Adipocyte (in vitro differentiated cells): ENCODE data around the gene JHY.
"Not testable (repeated sequence)": the region's sequence is repeated elsewhere in the genome, so short reads cannot be mapped to it uniquely, and the experiment has no call there.

Source experiments
- DNase-seq: peaks from one replicate; pipeline ENCODE4 v3.0.0-alpha.2; 2015; ENCODE audit warnings: low read depth
- H3K27me3 ChIP-seq: replicated peaks from 2 replicates; pipeline ENCODE4 v1.7.0; 2013; ENCODE audit warnings: mild to moderate bottlenecking, low read length, moderate library complexity; ENCODE audit not compliant: control insufficient read depth, insufficient read depth
- H3K36me3 ChIP-seq: 2 replicates; pipeline ENCODE4 v1.7.0; 2013; ENCODE audit warnings: low read length, mild to moderate bottlenecking, moderate library complexity; ENCODE audit not compliant: control insufficient read depth, insufficient read depth, severe bottlenecking
- H3K4me1 ChIP-seq: 2 replicates; pipeline ENCODE4 v1.7.0; 2013; ENCODE audit warnings: mild to moderate bottlenecking, low read length, moderate library complexity; ENCODE audit not compliant: control insufficient read depth, insufficient read depth
- H3K4me3 ChIP-seq: 2 replicates; pipeline ENCODE4 v1.7.0; 2013; ENCODE audit warnings: mild to moderate bottlenecking, low read length, moderate library complexity
- H3K9ac ChIP-seq: 2 replicates; pipeline ENCODE4 v1.7.0; 2013; ENCODE audit warnings: mild to moderate bottlenecking, low read length, moderate library complexity
- H3K9me3 ChIP-seq: 2 replicates; pipeline ENCODE4 v1.7.0; 2013; ENCODE audit warnings: mild to moderate bottlenecking, low read length, moderate library complexity; ENCODE audit not compliant: control insufficient read depth

Gene JHY

DNA sequence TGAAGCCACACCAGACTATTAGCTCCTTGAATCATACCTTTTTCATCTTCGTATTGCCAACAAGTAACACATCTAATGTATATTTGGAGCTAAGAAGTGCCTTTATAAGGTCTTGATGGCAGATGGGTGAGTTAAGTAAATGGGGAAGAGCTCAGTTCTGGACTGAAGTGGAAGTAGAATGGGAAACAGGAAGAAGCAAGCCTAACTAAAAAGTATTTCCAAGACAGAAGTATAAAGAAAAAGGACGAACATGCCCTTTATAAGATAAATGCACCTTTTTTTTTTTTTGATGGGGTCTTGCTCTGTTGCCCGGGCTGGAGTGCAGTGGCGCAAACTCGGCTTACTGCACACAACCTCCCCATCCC, 29.8 kb upstream of the JHY start:
- Histone ChIP-seq H3K4me3 (no peak overlapping the region), H3K9me3 (no peaks in the 10 kb centered on the region), H3K36me3 (no peaks in the 10 kb centered on the region)

DNA sequence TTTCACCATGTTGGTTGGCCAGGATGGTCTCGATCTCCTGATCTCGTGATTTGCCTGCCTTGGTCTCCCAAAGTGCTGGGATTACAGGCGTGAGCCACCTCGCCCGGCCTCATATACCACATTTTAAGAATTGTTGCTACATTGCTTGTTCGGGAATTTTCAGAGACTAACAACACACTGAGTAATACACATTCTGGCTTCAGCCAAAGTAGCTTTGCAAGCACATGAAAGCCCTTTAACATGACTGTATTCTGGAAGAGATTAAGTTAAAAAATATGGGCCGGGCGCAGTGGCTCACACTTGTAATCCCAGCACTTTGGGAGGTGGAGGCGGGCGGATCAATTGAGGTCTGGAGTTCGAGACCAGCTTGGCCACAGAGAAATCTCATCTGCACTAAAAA, 29.3 kb upstream of the JHY start:
- Histone ChIP-seq H3K4me3 (no peak overlapping the region), H3K36me3 (no peaks in the 10 kb centered on the region), H3K9me3 (no peaks in the 10 kb centered on the region), H3K9ac (no peak overlapping the region), H3K4me1 (peaks cover 22% of the 10 kb centered on the region), H3K27me3 (no peaks in the 10 kb centered on the region)
- DNase-seq: no peak

More for the DNA sequence above, 29.8 kb upstream of the JHY start:
- no peak for DNase-seq
- Histone ChIP-seq H3K9ac (no peak overlapping the region), H3K4me1 (peaks cover 27% of the 10 kb centered on the region), H3K27me3 (no peaks in the 10 kb centered on the region)

DNA sequence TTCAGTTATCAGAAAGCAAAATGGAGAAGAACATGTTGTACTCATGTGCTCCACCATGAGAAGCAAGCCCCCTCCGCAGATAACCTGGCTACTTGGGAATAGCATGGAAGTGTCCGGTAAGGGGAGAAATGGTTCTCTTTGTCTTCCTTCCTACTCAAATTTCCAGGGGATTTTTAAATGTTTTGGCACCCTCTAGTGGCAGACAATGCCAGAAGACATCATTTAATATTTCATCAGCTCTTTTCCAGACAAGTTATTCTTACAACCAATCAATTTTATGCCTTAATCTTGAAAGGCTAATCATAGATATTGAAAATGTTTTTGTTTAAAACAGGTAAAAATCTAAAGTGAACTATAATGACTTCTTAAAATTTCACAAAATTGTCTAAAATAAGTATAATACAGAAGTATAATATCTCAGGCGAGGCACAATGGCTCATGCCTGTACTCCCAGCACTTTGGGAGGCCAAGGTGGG, 28.6 kb upstream of the JHY start:
- peak; percentile 93 for DNase-seq
- Histone ChIP-seq H3K9me3 (no peaks in the 10 kb centered on the region), H3K27me3 (no peaks in the 10 kb centered on the region), H3K4me1 (peaks cover 15% of the 10 kb centered on the region), H3K9ac (no peak overlapping the region), H3K36me3 (no peaks in the 10 kb centered on the region), H3K4me3 (no peak overlapping the region)

DNA sequence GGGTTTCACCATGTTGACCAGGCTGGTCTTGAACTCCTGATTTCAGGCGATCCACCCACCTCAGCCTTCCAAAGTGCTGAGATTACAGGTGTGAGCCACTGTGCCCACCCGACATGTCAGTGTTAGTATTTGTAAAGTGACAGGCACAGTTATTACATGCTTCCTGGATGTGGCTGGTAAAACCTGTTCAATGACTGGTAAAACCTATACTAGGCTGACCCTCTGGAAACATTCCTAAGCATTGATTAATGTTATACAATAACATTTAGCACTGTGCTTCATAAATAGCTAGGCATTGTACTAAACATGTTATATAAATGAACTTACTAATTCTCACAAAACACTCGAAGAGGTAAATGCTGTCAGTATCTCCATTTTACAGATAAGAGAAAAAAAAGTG, 20.9 kb upstream of the JHY start:
- Histone ChIP-seq H3K4me1 (peaks cover 5% of the 10 kb centered on the region), H3K9ac (no peak overlapping the region), H3K9me3 (no peaks in the 10 kb centered on the region), H3K27me3 (no peaks in the 10 kb centered on the region), H3K4me3 (no peak overlapping the region), H3K36me3 (no peaks in the 10 kb centered on the region)
- DNase-seq: no peak

DNA sequence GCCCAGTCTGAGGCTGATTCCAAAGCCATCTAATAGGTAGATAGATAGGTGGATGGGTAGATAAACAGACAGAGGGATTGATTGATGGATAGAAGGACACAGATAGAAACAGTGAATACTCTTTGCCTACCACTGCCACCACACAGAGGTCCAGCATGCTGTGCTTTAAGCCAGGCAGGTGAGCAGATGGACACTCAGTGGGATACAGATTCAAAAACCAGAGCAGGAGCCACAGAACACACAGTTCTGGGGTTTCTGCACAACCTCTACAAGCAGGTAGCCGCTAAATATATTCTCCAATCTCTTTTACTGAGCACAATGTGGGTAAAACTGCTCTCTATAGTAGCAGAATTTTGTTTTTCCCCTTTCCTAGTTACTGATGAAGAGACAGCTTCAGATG, 20.5 kb upstream of the JHY start:
- no peak overlapping the region for H3K4me3 ChIP-seq
- H3K9me3 ChIP-seq: no peaks in the 10 kb centered on the region
- H3K27me3 ChIP-seq: no peaks in the 10 kb centered on the region
- H3K36me3 ChIP-seq: no peaks in the 10 kb centered on the region
- H3K4me1 ChIP-seq: peaks cover 1% of the 10 kb centered on the region
- no peak for DNase-seq
- H3K9ac ChIP-seq: no peak overlapping the region

DNA sequence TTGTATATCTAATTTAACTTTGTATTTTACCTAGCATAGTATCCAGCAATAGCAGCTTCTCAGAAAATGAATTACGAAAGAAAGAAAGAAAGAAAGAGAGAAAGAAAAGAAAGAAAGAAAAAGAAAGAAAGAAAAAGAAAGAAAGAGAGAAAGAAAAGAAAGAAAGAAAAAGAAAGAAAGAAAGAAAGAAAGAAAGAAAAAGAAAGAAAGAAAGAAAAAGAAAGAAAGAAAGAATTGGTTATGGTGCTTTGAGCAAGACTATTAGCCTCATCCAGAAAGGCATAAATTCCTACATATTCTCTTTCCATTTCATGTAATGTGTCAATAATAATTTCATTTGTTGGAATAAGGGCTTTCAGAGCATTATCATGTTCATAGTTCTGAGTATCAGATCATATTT, 19.4 kb upstream of the JHY start:
- H3K4me3 ChIP-seq, H3K9me3 ChIP-seq, H3K4me1 ChIP-seq, H3K27me3 ChIP-seq, H3K36me3 ChIP-seq, H3K9ac ChIP-seq, DNase-seq: not testable (repeated sequence)

DNA sequence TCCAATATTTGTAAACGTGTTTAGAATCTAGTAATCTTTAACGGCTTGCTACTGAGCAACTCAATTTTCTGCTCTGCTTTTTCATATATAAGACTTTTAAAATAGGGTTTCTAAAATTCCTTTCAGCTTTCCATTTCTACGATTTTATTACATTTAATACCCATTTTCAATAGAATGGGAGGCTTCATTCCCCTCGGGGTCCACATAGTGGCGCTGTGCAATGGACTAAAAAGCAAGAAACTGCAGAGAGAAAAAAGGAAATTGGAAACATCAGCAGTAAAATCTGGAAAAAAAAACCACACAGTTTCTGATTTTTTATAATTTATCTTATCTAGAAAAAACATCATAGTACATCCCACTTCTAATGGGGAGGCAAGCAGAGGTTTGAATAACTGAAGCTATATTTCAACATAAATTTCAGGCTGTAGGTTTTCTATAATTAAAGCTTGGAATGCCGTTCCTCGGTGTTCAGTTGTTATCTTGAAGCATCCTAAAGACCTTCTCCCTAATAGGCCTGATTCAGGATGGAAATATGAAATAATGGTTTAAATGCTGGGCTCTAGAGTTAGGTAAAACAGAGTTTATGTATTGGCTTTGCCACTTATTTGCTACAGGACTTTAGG, 18.7 kb upstream of the JHY start:
- H3K9me3 ChIP-seq: no peaks in the 10 kb centered on the region
- no peaks in the 10 kb centered on the region for H3K36me3 ChIP-seq
- H3K9ac ChIP-seq: peak overlapping the region; percentile 6
- peak; percentile 87 for DNase-seq
- no peak overlapping the region for H3K4me3 ChIP-seq
- H3K4me1 ChIP-seq: no peaks in the 10 kb centered on the region
- H3K27me3 ChIP-seq: no peaks in the 10 kb centered on the region

DNA sequence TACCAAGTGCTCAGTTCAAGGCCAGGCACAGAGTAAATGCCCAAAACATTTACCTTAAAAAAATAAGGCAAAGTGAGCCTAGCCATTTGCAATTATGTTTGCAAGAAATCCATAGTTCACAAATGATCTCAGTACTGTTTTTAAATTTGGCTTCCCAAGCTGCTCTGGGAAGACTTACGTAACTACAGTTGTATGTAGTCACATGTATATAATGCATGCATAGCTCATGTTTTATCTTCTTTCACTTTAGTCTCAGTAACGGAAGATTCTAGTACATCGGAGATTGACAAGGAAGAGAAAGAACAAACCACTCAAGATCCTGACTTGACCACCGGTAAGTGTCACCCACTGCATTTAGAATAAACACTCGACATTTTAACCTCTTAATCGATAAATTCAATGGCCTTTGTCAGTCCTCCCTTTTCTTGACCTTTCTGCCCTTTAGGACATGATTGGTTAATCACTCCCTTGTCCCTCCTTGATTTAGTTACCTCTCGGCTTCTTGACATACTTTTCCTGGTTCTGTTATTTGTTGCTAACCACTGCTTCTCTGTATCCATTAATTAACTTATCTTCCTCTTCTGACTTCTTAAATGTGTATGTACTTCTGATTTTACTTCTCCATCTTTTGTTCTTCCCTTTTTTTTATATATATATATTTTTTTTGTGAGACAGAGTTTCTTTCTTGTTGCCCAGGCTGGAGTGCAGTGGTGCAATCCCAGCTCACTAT, 18.0 kb upstream of the JHY start:
- Histone ChIP-seq H3K27me3 (no peaks in the 10 kb centered on the region), H3K9ac (peak overlapping the region; percentile 6), H3K4me3 (no peak overlapping the region), H3K36me3 (no peaks in the 10 kb centered on the region), H3K4me1 (no peaks in the 10 kb centered on the region), H3K9me3 (no peaks in the 10 kb centered on the region)
- no peak for DNase-seq

DNA sequence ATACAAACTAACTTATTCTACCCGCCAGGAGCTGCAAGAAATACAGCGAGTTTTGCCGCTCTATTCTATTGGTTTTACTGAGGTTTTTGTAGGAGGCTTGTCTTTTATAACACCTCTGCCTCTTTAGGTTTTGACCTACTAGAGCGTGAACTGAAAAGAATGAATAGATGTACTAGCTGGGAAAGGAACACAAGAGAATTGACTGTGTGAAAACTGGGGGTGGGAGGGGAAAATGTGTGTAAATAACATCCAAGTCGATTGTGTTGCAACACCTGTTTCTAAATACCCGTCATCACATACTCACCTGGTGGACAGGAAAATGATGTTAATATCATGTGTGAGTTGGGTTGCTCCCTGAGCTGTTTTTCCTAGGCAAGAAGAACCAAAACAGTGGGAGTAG, 12.9 kb upstream of the JHY start:
- Histone ChIP-seq H3K36me3 (no peaks in the 10 kb centered on the region), H3K4me1 (no peaks in the 10 kb centered on the region)
- no peak for DNase-seq

DNA sequence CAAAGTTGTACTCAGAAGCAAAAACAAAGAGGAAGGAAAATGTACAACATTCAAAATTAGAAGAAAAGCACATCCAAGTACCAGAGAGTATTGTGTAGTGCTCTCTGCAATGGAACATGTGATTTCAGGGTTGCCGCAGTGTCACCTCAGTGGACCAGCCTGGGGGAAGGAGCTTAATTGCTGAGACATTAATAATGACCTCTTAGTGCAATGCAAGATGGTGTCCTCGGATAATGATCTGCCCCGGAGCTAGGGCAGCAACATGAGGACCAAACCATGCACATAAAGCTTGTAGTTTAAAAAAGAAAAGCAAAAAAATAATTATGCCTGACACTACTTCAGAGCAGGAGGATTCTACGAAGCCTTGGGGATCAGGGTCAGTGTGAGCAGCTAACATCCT, 11.3 kb upstream of the JHY start:
- H3K4me1 ChIP-seq: no peaks in the 10 kb centered on the region
- no peak overlapping the region for H3K9ac ChIP-seq
- H3K9me3 ChIP-seq: no peaks in the 10 kb centered on the region
- no peaks in the 10 kb centered on the region for H3K36me3 ChIP-seq
- no peaks in the 10 kb centered on the region for H3K27me3 ChIP-seq
- no peak overlapping the region for H3K4me3 ChIP-seq
- no peak for DNase-seq

More for the DNA sequence above, 12.9 kb upstream of the JHY start:
- Histone ChIP-seq H3K4me3 (no peak overlapping the region), H3K27me3 (no peaks in the 10 kb centered on the region), H3K9me3 (no peaks in the 10 kb centered on the region), H3K9ac (no peak overlapping the region)

DNA sequence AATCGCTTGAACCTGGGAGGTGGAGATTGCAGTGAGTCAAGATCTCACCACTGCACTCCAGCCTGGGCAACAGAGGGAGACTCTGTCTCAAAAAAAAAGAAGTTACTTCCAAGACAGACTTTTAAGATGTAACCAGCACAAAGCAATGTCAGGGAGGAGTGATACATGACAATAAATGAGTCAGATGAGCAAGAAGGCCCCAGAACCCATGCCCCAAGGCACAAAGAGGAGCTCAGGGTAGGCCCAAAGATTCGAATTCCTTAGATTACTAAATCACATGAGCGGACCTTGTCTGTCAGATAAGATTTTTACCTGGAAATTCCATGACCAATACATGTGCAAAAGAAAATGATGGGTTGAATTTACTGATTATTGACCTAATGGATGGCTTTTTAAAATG, 10.5 kb upstream of the JHY start:
- no peaks in the 10 kb centered on the region for H3K36me3 ChIP-seq
- H3K27me3 ChIP-seq: no peaks in the 10 kb centered on the region
- no peaks in the 10 kb centered on the region for H3K9me3 ChIP-seq
- no peak overlapping the region for H3K4me3 ChIP-seq
- DNase-seq: no peak
- no peak overlapping the region for H3K9ac ChIP-seq
- no peaks in the 10 kb centered on the region for H3K4me1 ChIP-seq

DNA sequence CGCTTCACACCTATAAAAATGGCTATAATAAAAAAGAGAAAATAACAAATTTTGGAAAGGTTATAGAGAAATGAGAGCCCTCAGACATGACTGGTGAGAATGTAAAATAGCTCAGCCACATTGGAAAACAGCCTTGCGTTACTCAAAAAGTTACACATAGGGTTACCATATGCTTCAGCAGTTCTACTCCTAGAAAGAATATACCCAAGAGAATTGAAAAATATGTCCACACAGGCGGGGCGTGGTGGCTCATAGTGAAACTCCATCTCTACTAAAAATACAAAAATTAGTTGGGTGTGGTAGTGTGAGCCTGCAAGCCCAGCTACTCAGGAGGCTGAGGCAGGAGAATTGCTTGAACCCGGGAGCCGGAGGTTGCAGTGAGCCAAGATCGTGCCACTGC, 7.6 kb upstream of the JHY start:
- no peaks in the 10 kb centered on the region for H3K9me3 ChIP-seq
- no peak overlapping the region for H3K4me3 ChIP-seq
- H3K36me3 ChIP-seq: no peaks in the 10 kb centered on the region
- no peak for DNase-seq
- H3K27me3 ChIP-seq: no peaks in the 10 kb centered on the region
- H3K9ac ChIP-seq: no peak overlapping the region
- H3K4me1 ChIP-seq: no peaks in the 10 kb centered on the region
